MCF 10A (cell line): ENCODE results near the gene RAB18. TPM values are rescaled to one million over a fixed set of nuclear protein-coding genes. Genes with fewer than 3 reads are reported as not detected.

Source experiments
- BruUV-seq: library from RNA; stranded (reverse); fragments of 400-500 nt; replicated peaks from 2 replicates; lab custom pipeline; 2021; lab: Mats Ljungman, UMichigan
- CTCF ChIA-PET: fragments of 300-600 bp; sonication (Branson Sonifier 250); formaldehyde crosslinking; extraction: SDS; loops from one replicate; lab custom pipeline; 2021; ENCODE audit warnings: antibody characterized with exemption, inconsistent platforms; lab: Yijun Ruan, JAX
- POLR2A ChIA-PET: fragments of 300-600, 350-650 bp; sonication (Branson Sonifier 250); formaldehyde crosslinking; extraction: SDS; loops from one replicate; lab custom pipeline; 2020; ENCODE audit warnings: antibody characterized with exemption, inconsistent platforms; lab: Yijun Ruan, JAX
- DNase-seq: peaks from one replicate; pipeline ENCODE4 v3.0.0-alpha.2; 2018; ENCODE audit not compliant: unreplicated experiment
- H3K27ac Mint-ChIP-seq: one replicate; pipeline ENCODE4 v1.8.0; 2022; ENCODE audit warnings: mild to moderate bottlenecking, low read depth, mixed read lengths; ENCODE audit not compliant: unreplicated experiment
- H3K27me3 Mint-ChIP-seq: one replicate; pipeline ENCODE4 v1.8.0; 2022; ENCODE audit warnings: mixed read lengths; ENCODE audit not compliant: insufficient read depth, unreplicated experiment
- H3K36me3 Mint-ChIP-seq: one replicate; pipeline ENCODE4 v1.8.0; 2022; ENCODE audit warnings: mild to moderate bottlenecking, moderate library complexity, mixed read lengths; ENCODE audit not compliant: insufficient read depth, unreplicated experiment
- H3K4me1 Mint-ChIP-seq: one replicate; pipeline ENCODE4 v1.8.0; 2022; ENCODE audit warnings: mixed read lengths; ENCODE audit not compliant: insufficient read depth, unreplicated experiment
- H3K4me3 Mint-ChIP-seq: one replicate; pipeline ENCODE4 v1.8.0; 2022; ENCODE audit warnings: mild to moderate bottlenecking, moderate library complexity, mixed read lengths; ENCODE audit not compliant: unreplicated experiment
- H3K9me3 Mint-ChIP-seq: one replicate; pipeline ENCODE4 v1.8.0; 2022; ENCODE audit warnings: mixed read lengths; ENCODE audit not compliant: unreplicated experiment
- intact Hi-C: fragments of 100-400 bp; cut with micrococcal nuclease; formaldehyde crosslinking; loops from 2 replicates; pipeline ENCODE4 v1.14.1; 2022
- total RNA-seq: library from RNA; stranded (reverse); gene quantifications from 2 replicates; pipeline ENCODE4 v1.2.3, GENCODE V29; 2022
- TF ChIP-seq, protein P1 (sequence below): fragments of 200-600 bp; IDR thresholded peaks from one replicate; pipeline ENCODE4 v1.8.0; 2022; ENCODE audit warnings: antibody characterized with exemption, mild to moderate bottlenecking; ENCODE audit not compliant: unreplicated experiment

RAB18 gene
- total RNA-seq, 1 experiment from 2014 or later, result 126 TPM

DNA sequence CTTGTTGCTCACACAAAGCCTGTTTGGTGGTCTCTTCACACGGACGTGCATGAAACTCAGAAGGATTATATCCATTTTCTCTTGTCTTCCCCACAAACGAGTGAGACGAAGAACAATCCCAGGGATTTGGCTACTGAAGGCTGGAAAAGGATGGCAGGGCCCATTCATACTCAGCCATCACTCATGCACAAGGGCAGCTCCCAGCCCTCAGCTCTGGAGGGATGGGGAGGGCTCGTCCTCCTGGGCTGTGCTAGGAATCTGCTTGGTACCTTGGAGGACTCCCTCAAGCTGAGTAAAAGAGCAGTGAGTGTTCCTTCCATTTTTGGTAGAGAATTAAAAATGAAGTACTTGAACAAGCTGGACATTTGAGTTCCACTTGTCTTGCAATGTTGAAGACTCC, 33.2 kb upstream of the RAB18 start:
- no TSS peak for BruUV-seq
- TF ChIP-seq, protein P1, sequence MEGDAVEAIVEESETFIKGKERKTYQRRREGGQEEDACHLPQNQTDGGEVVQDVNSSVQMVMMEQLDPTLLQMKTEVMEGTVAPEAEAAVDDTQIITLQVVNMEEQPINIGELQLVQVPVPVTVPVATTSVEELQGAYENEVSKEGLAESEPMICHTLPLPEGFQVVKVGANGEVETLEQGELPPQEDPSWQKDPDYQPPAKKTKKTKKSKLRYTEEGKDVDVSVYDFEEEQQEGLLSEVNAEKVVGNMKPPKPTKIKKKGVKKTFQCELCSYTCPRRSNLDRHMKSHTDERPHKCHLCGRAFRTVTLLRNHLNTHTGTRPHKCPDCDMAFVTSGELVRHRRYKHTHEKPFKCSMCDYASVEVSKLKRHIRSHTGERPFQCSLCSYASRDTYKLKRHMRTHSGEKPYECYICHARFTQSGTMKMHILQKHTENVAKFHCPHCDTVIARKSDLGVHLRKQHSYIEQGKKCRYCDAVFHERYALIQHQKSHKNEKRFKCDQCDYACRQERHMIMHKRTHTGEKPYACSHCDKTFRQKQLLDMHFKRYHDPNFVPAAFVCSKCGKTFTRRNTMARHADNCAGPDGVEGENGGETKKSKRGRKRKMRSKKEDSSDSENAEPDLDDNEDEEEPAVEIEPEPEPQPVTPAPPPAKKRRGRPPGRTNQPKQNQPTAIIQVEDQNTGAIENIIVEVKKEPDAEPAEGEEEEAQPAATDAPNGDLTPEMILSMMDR, result no peak
- no peak for DNase-seq
- no peak overlapping the region for H3K27ac Mint-ChIP-seq
- H3K27me3 Mint-ChIP-seq, result no peaks in the 10 kb centered on the region
- H3K4me3 Mint-ChIP-seq, result no peak overlapping the region
- H3K9me3 Mint-ChIP-seq, result no peaks in the 10 kb centered on the region
- POLR2A ChIA-PET, result interaction anchor here (0.9 to 1.5 kb wide), 3 partner anchors 10 to 33 kb away, joined by 3 to 5 read pairs (median 4); partner anchors contain the start of gene RAB18
- peaks cover 11% of the 10 kb centered on the region for H3K4me1 Mint-ChIP-seq
- intact Hi-C loops, result no loop called here
- CTCF ChIA-PET, result no interaction called here
- H3K36me3 Mint-ChIP-seq, result peaks cover 7% of the 10 kb centered on the region

DNA sequence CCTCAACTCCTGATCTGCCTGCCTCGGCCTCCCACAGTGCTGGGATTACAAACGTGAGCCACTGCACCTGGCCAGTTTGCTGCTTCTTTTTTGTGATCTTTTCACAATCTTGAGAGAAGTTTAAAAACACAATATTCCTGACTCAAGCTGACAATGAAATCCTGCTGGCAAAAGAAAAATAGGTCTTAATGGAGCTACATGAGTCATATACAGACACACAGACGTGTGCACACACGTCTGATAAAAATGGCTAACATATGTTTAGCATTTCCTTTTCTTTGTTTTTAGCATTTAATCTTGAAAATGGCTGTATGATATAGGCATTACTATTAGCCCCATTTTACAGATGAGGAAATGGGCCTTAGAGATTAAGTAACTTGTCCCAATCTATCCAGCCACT, 29.4 kb upstream of the RAB18 start:
- intact Hi-C loops, result no loop called here
- H3K4me3 Mint-ChIP-seq, result no peak overlapping the region
- no TSS peak for BruUV-seq
- no peaks in the 10 kb centered on the region for H3K9me3 Mint-ChIP-seq
- TF ChIP-seq, protein P1, result no peak
- peaks cover 12% of the 10 kb centered on the region for H3K4me1 Mint-ChIP-seq
- peak overlapping the region; percentile 80 for H3K27ac Mint-ChIP-seq
- H3K36me3 Mint-ChIP-seq, result peaks cover 7% of the 10 kb centered on the region
- POLR2A ChIA-PET, result interaction anchor here (0.6 to 3.8 kb wide), 4 partner anchors 9 to 86 kb away, joined by 3 to 24 read pairs (median 11); partner anchors contain the start of gene RAB18
- DNase-seq, result peak; percentile 63
- no peaks in the 10 kb centered on the region for H3K27me3 Mint-ChIP-seq
- CTCF ChIA-PET, result interaction anchor here (0.7 to 1.2 kb wide), 3 partner anchors 27 to 45 kb away, joined by 3 to 5 read pairs (median 4); no protein-coding TSS in a partner anchor

DNA sequence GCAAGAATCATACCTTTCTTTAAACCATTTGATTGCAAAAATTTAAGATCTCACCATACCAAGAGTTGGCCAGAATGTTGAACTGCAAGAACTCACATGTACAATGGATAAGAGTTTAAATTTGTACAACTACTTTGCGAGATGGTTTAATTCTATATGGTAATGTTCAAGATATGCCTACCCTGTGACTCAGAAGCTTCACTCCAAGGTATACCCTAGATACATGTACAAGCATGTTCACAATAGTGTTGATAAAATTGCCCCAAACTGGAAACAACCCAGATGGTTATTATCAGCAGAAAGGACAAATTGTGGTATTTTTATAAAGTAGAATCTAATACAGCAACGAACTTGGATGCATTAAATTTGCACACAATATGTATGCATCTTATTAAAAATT, 25.1 kb upstream of the RAB18 start:
- Mint-ChIP-seq H3K36me3 (peaks cover 7% of the 10 kb centered on the region), H3K27ac (no peak overlapping the region), H3K27me3 (no peaks in the 10 kb centered on the region), H3K4me3 (no peak overlapping the region), H3K4me1 (peaks cover 27% of the 10 kb centered on the region), H3K9me3 (no peaks in the 10 kb centered on the region)
- TF ChIP-seq, protein P1, result no peak
- DNase-seq, result no peak
- CTCF ChIA-PET, result no interaction called here
- intact Hi-C loops, result no loop called here
- no TSS peak for BruUV-seq
- POLR2A ChIA-PET, result no interaction called here

DNA sequence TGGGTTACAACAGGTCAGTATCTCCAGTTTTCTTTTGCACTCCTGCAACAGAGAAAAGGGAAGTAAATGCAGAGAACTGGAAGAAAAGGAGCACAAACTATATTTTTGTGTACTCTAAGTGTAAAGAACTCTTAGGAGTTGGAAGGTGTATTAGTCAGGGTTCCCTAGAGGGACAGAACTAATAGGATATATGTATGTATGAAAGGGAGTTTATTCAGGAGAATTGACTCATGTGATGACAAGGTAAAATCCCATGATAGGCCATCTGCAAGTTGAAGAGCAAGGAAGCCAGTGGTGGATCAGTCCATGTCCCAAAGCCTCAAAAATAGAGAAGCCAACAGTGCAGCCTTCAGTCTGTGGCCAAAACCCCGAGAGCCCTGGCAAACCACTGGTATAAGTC, 22.6 kb upstream of the RAB18 start:
- intact Hi-C loops, result no loop called here
- no peaks in the 10 kb centered on the region for H3K27me3 Mint-ChIP-seq
- no peaks in the 10 kb centered on the region for H3K36me3 Mint-ChIP-seq
- no peak overlapping the region for H3K4me3 Mint-ChIP-seq
- peaks cover 30% of the 10 kb centered on the region for H3K4me1 Mint-ChIP-seq
- CTCF ChIA-PET, result interaction anchor here (0.9 kb wide), 1 partner anchor 258 kb away, joined by 5 read pairs; no protein-coding TSS in a partner anchor
- TF ChIP-seq, protein P1, result no peak
- no peak for DNase-seq
- POLR2A ChIA-PET, result interaction anchor here (1.3 kb wide), 1 partner anchor 23 kb away, joined by 4 read pairs; no protein-coding TSS in a partner anchor
- no peaks in the 10 kb centered on the region for H3K9me3 Mint-ChIP-seq
- no TSS peak for BruUV-seq
- H3K27ac Mint-ChIP-seq, result peak overlapping the region; percentile 87
